Putamen (tissue), 1 donor: ENCODE results near the gene BGN.

ENCODE experiments used
- DNase-seq: peaks from one replicate; pipeline ENCODE4 v3.0.0-alpha.2; 2016; ENCODE audit warnings: low spot score

Gene BGN

GRCh38 chrX:153485396-153486080 is 9.2 kb upstream of the BGN start:
- no peak for DNase-seq

DNA sequence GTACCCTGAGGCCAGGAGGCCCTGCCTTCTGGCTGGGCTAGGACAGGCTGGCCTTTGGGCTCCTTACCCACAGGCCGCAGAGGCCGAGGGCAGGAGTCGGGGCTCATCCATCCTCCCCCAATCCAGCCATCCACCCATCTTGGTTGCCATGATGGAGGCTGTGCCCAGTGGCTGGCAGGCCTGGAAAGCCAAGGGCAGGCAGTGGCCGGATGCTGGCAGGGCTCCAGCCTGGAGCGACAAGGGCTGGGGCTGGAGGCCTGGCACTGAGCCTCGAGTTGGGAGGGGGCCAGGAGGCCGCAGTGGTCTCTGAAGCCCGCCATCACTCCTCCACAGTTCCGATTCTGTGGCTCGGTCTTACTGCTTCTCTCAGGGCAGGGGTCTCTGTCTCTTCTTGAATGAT is 8.6 kb upstream of the BGN start:
- DNase-seq: no peak

- DNase-seq: no peak
Observed at GRCh38 chrX:153487590-153488071, 7.1 kb upstream of the BGN start.

GRCh38 chrX:153488231-153488914 is 6.4 kb upstream of the BGN start:
- no peak for DNase-seq

GRCh38 chrX:153490217-153490930 is 4.4 kb upstream of the BGN start:
- DNase-seq: no peak

- no peak for DNase-seq
Observed at GRCh38 chrX:153491351-153491914, 3.3 kb upstream of the BGN start.

DNA sequence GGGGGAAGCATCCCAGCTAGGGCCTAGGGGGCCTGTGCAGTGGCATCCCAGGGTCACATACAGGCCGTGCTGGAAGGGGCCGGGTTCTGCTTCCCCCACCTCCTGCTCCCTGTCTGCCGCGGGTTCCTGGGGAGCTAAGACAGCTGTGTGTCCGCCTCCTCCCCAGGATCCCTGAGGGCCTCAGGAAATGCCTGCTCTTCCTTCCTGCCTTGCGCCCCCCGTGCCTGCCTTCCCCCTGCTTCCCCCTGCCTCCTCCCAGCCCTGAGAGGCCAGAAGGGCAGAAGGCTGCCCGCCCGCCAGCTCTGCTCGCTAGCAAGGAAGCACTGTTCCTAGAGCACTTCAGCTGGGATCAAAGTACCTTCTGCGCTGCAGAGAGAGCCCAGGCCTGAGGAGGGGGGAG is 2.9 kb upstream of the BGN start:
- no peak for DNase-seq

GRCh38 chrX:153492543-153492942 is 2.2 kb upstream of the BGN start:
- DNase-seq: no peak

- DNase-seq: no peak
Observed at GRCh38 chrX:153493085-153493484, 1.7 kb upstream of the BGN start.

DNA sequence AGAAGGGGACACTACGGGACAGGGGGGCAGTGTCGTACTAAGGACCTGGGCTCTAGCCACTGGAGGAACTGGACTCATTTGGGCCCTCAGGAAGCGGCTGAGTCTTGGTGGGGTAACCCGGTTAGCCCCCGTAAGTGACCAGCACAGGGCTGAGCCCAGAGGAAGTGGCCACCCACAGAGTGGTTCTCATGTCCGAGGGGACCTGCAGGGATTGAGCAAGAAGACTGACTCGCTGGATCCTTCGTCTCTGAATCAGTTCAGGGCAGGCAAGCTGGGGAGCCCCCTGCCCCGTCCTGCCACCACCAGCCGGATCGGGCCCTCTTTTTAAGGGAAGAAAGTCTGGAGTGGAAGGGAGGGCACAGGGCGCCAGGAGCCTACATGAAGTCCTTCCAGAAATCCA is 719 bp upstream of the BGN start:
- no peak for DNase-seq

GRCh38 chrX:153495362-153495751 is 577 bp downstream of the BGN start:
- no peak for DNase-seq

DNA sequence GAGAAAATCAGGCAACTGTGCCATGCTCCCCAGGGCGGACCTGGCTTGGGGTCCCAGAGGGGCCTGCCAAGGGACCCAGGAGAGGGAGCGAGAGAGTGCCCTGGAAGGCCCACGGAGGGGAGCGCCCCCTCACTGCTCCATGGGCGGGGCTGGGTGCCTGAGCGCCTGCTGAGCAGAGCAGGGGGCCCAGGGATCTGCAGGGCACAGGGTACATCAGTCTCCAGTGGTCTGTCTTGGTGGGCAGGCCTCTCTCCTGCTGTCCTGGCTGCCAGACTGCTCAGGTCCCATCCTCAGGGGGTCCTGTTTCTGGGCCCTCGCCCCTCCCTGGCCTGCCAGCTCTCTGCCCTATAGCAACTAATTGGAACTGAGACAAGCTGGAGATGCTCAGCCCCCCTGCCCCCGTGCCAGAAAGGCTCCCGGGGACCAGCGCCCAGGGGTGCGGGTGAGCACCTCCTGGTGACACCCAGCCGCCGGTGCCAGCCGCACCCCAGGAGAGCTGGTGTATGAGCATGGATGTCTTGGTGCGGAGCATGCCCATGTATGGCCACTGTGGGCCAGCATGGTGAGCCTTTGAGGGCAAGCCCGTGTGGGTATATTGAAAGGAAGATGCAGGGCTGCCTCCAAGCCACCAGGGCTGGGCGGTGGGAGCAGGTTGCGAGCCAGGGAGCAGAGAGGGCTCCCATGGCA is 1.3 kb downstream of the BGN start:
- no peak for DNase-seq

- no peak for DNase-seq
Observed at GRCh38 chrX:153496590-153496959, 1.8 kb downstream of the BGN start.

- no peak for DNase-seq
Observed at GRCh38 chrX:153498453-153498852, 3.7 kb downstream of the BGN start.

DNA sequence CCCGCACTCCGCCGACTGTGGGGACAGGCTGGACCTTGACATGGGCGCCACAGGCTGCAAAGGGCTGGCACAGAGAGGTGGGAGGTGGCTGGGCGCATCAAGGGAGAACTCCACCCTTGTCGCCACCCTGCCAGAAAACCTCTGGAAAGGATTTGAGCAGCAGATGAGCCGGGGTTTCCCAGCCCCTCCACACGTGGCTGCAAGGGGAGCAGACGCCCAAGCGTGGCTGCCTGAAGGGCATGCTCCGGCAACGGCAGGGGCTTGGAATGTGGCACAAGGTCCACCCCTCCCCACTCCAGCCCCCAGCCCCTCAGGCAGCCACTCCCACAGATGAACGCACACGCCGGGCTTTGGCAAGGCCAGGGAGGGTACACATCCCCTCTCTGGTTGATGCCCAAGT is 4.6 kb downstream of the BGN start:
- no peak for DNase-seq

DNA sequence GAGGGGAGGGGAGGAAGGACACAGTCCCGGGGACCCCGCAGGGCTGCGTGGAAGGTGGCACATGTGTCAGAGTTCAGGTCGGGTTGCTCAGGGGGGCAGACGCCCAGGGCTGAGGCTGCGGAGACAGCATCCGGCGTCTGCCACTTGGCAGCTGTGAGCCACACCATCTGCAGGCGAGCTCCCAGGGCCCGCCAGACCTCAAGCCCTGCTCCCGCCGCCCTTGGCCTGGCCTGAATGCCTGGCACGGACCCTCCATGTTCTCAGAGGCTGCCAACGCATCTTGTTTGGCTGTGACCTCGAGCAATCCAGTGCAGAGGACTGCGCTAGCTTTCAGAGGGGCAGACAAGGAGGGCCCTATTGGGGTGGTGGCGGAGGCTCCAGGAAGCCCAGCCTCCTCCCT is 5.1 kb downstream of the BGN start:
- peak; percentile 67 for DNase-seq

GRCh38 chrX:153500676-153501280 is 6.0 kb downstream of the BGN start:
- DNase-seq: no peak

GRCh38 chrX:153501530-153501929 is 6.8 kb downstream of the BGN start:
- DNase-seq: no peak

DNA sequence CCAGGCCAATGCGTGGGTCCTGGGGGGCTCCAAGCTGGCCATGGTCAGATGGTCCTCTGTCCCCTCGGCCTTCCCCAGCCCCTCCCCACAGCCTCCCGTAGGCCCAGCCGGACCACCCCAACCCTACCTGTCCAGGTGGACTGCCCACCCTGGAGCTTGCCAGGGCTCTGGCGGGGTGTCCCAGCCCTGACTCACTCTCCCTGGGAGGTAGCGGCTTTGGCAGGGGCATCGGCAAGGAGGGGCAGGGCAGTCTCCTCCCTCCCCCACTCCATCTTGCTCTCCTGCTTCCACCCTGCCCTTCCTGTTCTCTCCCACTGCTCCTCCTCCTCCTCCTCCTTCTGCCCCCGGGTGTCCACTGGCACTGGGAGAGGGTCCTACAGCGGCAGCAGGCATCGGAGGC is 7.4 kb downstream of the BGN start:
- no peak for DNase-seq

DNA sequence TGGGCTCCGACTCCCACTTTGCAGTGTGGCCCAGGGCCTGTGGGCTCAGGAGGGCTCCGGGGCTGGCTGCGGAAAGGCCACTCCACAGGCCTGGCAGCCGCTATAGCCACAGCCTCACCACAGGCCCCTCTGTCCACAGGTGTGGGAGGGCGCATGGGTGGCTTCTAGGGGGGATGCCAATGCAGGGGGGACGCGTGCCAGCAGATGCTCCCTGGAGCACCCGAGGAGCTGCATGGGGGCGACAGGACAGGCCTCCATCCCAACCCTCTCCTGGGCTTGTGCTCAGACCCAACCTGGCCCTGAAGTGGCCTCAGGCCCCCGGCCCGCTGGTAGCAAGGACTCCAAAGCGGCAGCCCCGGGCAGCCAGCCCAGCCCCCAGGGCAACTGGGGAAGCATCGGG is 8.0 kb downstream of the BGN start:
- no peak for DNase-seq

- DNase-seq: no peak
Observed at GRCh38 chrX:153504445-153505016, 9.8 kb downstream of the BGN start.

DNA sequence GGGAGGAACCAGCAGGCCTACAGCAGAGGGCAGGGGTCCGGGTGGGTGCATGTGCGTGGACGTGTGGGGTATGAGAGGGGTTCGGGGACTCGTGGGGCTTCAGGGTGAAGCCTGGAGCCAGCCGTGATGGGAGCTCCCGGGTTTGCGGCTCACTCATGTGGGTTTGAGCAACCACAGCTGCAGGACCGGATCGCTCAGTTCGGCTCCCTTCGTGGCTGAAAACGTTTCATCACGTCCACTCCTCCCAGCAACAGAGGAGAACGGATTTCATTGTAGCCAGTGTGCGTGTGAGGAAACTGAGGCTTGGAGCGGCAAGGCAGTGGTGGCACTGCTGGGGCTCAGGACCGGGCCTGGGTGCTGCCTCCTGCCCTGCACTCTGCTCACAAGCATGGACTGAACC is 10.6 kb downstream of the BGN start:
- no peak for DNase-seq
